Kidney (tissue), 14 donors: ENCODE data around the gene MED25. TPM values are rescaled to one million over a fixed set of nuclear protein-coding genes. Genes with fewer than 3 reads are reported as not detected.

ENCODE experiments used
- DNase-seq, 5 donors: peaks; one replicate each; pipeline ENCODE4 v3.0.0-alpha.2; 2013 to 2020
- FAIRE-seq: peaks from 2 replicates; lab custom pipeline; 2012; peaks lifted over from hg19 to GRCh38; lab: Jason Lieb, UNC
- H3K27ac ChIP-seq, 2 donors: one replicate each; pipeline ENCODE4 v1.7.0; 2013; ENCODE audit warnings: low read depth in 2 of 2, low read length in 2 of 2, inconsistent platforms in 1 of 2
- H3K27me3 ChIP-seq: one replicate; pipeline ENCODE4 v1.7.1; 2013; ENCODE audit warnings: low read length, inconsistent platforms; ENCODE audit not compliant: control insufficient read depth, insufficient read depth
- H3K36me3 ChIP-seq, 3 donors: one replicate each; pipeline versions ENCODE4 v1.7.0 to v1.7.1; 2013; ENCODE audit warnings: low read length in 3 of 3, control low read depth in 1 of 3, inconsistent platforms in 1 of 3; ENCODE audit not compliant: insufficient read depth in 3 of 3, control insufficient read depth in 2 of 3
- H3K4me1 ChIP-seq, 3 donors: one replicate each; pipeline versions ENCODE4 v1.7.0 to v1.7.1; 2013; ENCODE audit warnings: low read length in 3 of 3, inconsistent platforms in 1 of 3, low read depth in 1 of 3; ENCODE audit not compliant: control insufficient read depth in 2 of 3, insufficient read depth in 2 of 3
- H3K4me3 ChIP-seq, 3 donors: one replicate each; pipeline versions ENCODE4 v1.7.0 to v1.8.1; 2013; ENCODE audit warnings: low read length in 3 of 3, control low read depth in 1 of 3, inconsistent platforms in 1 of 3
- H3K9ac ChIP-seq, 3 donors: one replicate each; pipeline versions ENCODE4 v1.7.0 to v1.7.1; 2013; ENCODE audit warnings: low read length in 3 of 3, control low read depth in 1 of 3, inconsistent platforms in 1 of 3
- H3K9me3 ChIP-seq, 3 donors: one replicate each; pipeline versions ENCODE4 v1.7.0 to v1.7.1; 2013; ENCODE audit warnings: low read length in 3 of 3, control low read depth in 1 of 3, inconsistent platforms in 1 of 3; ENCODE audit not compliant: control insufficient read depth in 2 of 3, insufficient read depth in 1 of 3
- intact Hi-C: fragments of 100-400 bp; cut with DNase I; formaldehyde crosslinking; loops from one replicate; pipeline ENCODE4 v1.11.1; 2022
- polyA plus RNA-seq: library from polyadenylated mRNA; stranded (reverse); fragments of 350-450 nt; fragmentation: Illumina TruSeq; extraction: RNeasy Lipid Tissue Mini Kit (QIAGEN cat#74804); gene quantifications from one replicate; pipeline ENCODE4 v1.2.3, GENCODE V29; 2014; ENCODE audit warnings: low read depth, low replicate concordance; ENCODE audit not compliant: insufficient read depth
- total RNA-seq: library from RNA; stranded (reverse); fragmentation: NEBNext Ultra II Directional; extraction: Animal tissue kit (Norgen Biotek cat#: 25700); gene quantifications from one replicate; pipeline ENCODE4 v1.2.1, GENCODE V29; 2021
- TF ChIP-seq, protein P1 (sequence below): IDR thresholded peaks from 3 replicates; pipeline ENCODE4 v1.5.1; 2012; ENCODE audit warnings: mild to moderate bottlenecking, moderate library complexity, borderline replicate concordance; ENCODE audit not compliant: insufficient read depth; ENCODE audit errors: extremely low read depth
- donor health status: control.
- donor health status: control.
- donor health status: control.
- donor health status: control.
- donor health status: control.
- donor health status: DM: yes; HTN: yes; CAD: no.
- donor health status: Normal renal cell carcinoma (clear cell type).

Gene MED25
- total and polyA plus RNA-seq, 2 donors from 2014 or later = 37.3 to 53.2 TPM

- Histone ChIP-seq H3K9ac (no peak overlapping the region), H3K36me3 (peaks cover 0 to 24% (median 9%) of the 10 kb centered on the region in 3 donors), H3K27ac (no peak overlapping the region), H3K27me3 (no peaks in the 10 kb centered on the region), H3K9me3 (no peaks in the 10 kb centered on the region), H3K4me1 (peaks cover 0 to 13% (median 9%) of the 10 kb centered on the region in 3 donors), H3K4me3 (no peak overlapping the region)
- FAIRE-seq = no peak
- intact Hi-C loops = no loop called here
- no peak for DNase-seq
- TF ChIP-seq, protein P1, sequence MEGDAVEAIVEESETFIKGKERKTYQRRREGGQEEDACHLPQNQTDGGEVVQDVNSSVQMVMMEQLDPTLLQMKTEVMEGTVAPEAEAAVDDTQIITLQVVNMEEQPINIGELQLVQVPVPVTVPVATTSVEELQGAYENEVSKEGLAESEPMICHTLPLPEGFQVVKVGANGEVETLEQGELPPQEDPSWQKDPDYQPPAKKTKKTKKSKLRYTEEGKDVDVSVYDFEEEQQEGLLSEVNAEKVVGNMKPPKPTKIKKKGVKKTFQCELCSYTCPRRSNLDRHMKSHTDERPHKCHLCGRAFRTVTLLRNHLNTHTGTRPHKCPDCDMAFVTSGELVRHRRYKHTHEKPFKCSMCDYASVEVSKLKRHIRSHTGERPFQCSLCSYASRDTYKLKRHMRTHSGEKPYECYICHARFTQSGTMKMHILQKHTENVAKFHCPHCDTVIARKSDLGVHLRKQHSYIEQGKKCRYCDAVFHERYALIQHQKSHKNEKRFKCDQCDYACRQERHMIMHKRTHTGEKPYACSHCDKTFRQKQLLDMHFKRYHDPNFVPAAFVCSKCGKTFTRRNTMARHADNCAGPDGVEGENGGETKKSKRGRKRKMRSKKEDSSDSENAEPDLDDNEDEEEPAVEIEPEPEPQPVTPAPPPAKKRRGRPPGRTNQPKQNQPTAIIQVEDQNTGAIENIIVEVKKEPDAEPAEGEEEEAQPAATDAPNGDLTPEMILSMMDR = no peak
These were observed 37.2 kb downstream of the MED25 start for GRCh38 chr19:49855277-49855675.

DNA sequence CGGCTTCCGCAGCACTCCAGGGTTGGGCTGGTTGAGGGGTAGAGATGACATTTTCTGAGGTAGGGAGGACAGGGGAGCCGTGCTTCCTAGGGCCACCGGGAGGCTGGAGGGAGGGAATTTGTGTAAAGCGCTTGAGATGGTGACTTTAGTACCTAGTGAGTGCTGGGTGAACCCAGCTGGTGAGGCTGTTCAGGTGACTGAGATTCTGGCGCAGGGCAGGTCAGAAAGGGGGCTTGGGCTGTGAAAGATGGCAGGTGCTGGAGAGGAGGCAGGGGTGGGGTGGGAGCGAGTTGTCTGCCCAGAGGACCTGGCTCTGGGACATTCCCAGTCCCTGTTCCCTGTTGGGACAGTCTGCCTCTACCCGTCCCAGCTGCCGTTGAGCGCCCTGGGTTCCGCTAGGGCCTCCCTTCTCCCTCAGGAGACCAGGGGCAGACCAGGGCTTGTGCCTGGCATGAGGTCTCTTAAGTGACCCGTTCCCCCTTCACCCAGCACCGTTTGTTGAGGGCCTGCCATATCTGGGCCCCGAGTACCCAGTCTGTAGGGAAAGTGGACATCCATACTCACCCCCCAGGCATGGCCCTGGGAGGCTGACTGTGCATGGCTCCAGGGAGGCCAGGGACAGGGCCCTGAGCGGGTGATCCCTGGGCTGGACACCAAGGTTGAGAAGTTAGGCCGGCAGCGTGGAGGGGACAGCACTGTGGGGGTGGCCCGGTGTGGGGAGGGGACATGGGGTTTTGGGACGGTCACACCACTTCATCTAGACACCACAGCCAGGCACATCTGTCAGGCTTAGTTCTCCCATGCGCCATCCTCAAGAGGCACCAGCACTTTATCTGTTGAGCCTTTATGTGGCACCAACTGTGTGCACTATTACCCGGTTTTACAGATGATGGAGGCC lies 37.8 kb downstream of the MED25 start:
- intact Hi-C loops = no loop called here
- H3K4me1 ChIP-seq = peaks cover 0 to 13% (median 9%) of the 10 kb centered on the region in 3 donors
- no peaks in the 10 kb centered on the region for H3K9me3 ChIP-seq
- TF ChIP-seq, protein P1 = no peak
- no peak for FAIRE-seq
- DNase-seq = peak in 1 of 5 donors; percentile 47
- no peak overlapping the region for H3K27ac ChIP-seq
- H3K36me3 ChIP-seq = peaks cover 0 to 28% (median 9%) of the 10 kb centered on the region in 3 donors
- no peaks in the 10 kb centered on the region for H3K27me3 ChIP-seq
- H3K9ac ChIP-seq = no peak overlapping the region
- no peak overlapping the region for H3K4me3 ChIP-seq

DNA sequence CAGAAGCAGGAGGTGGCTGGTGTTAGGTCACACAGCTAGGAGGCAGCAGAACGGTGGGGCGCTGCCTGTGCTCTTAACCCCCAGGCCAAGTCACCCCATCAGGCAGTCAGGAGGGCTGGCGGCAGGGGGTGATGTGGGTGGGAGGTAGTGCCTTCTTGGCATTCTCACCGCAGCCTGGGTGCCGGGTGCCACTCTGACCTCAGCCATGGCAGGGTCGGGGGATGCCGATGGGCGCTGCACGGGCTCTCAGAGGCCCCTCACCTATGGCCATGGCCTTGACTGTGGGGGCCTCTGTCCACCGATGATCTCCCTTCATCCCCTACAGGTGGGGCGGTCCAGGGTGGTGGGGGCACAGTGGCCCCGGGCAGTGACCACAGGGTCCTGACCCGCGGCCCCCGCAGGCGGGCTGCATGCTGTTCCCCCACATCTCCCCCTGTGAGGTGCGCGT lies 38.5 kb downstream of the MED25 start:
- peaks cover 0 to 13% (median 9%) of the 10 kb centered on the region in 3 donors for H3K4me1 ChIP-seq
- FAIRE-seq = no peak

More for the DNA sequence above, 38.5 kb downstream of the MED25 start:
- Histone ChIP-seq H3K9ac (no peak overlapping the region), H3K27ac (no peak overlapping the region), H3K9me3 (no peaks in the 10 kb centered on the region), H3K27me3 (no peaks in the 10 kb centered on the region), H3K4me3 (no peak overlapping the region), H3K36me3 (peaks cover 0 to 31% (median 9%) of the 10 kb centered on the region in 3 donors)
- DNase-seq = peak in 1 of 5 donors; percentile 37
- TF ChIP-seq, protein P1 = no peak
- intact Hi-C loops = no loop called here
